ENCODE measurements around the gene DNAJC11.

- TF ChIP-seq CTCF (IDR thresholded peaks at IDR 0.05) (no peak), EP300 (IDR thresholded peaks at IDR 0.05) (no peak), POLR2AphosphoS5 (IDR thresholded peaks at IDR 0.05) (no peak), POLR2A (IDR thresholded peaks at IDR 0.05) (no peak)
These were observed 37.5 kb upstream of the DNAJC11 start for GRCh38 chr1:6738987-6739676.
